GM12878 (cell line): Measurements from ENCODE around the gene MNT. TPM values are rescaled to one million over a fixed set of nuclear protein-coding genes. Genes with fewer than 3 reads are reported as not detected.
A peak's percentile ranks its signal among the peaks of the same experiment; 100 is the strongest.

Experiments used
- ATAC-seq: fragments of 200-7000 bp; cut with Tn5 transposase; 3 replicates; pipeline ENCODE4 v1.9.1; 2020; ENCODE audit warnings: mild to moderate bottlenecking, moderate library complexity
- BruUV-seq: library from RNA; stranded (reverse); fragments of 400-500 nt; replicated peaks from 2 replicates; lab custom pipeline; 2021; lab: Mats Ljungman, UMichigan
- CTCF ChIA-PET: fragments of 300-600 bp; sonication (Branson Sonifier 250); formaldehyde crosslinking; extraction: SDS; loops from one replicate; lab custom pipeline; 2021; ENCODE audit warnings: inconsistent platforms; lab: Yijun Ruan, JAX
- POLR2A ChIA-PET: fragments of 350-600 bp; formaldehyde crosslinking; extraction: SDS; loops from one replicate; lab custom pipeline; 2021; ENCODE audit warnings: inconsistent platforms; lab: Charles Lee
- RAD21 ChIA-PET: fragments of 300-600 bp; sonication (Branson Sonifier 250); formaldehyde crosslinking; loops from one replicate; lab custom pipeline; 2023; ENCODE audit warnings: antibody characterized with exemption; ENCODE audit not compliant: unreplicated experiment; lab: Charles Lee
- SMC1A ChIA-PET: fragments of 300-600 bp; sonication (Branson Sonifier 250); formaldehyde crosslinking; loops from one replicate; lab custom pipeline; 2023; ENCODE audit not compliant: unreplicated experiment, uncharacterized antibody; lab: Charles Lee
- DNase-seq: peaks from one replicate; pipeline ENCODE4 v3.0.0-alpha.2; 2011; ENCODE audit warnings: low read depth, low spot score
- FAIRE-seq: peaks from 3 replicates; lab custom pipeline; 2011; peaks lifted over from hg19 to GRCh38; lab: Jason Lieb, UNC
- H2AFZ ChIP-seq: 2 replicates; pipeline ENCODE4 v1.6.0; 2011; ENCODE audit warnings: low read depth, low read length, control low read depth; ENCODE audit not compliant: control insufficient read depth
- H3K27ac ChIP-seq: 2 replicates; pipeline ENCODE4 v1.5.1; 2011; ENCODE audit warnings: control low read depth; ENCODE audit not compliant: control insufficient read depth, insufficient read depth
- H3K27me3 ChIP-seq, 2 experiments: replicated peaks in 1 of 2; 2 replicates each; pipeline versions ENCODE4 v1.6.0 to v1.6.1; 2011; ENCODE audit warnings: low read length in 1 of 2; ENCODE audit not compliant: control insufficient read depth in 2 of 2, insufficient read depth in 2 of 2
- H3K36me3 ChIP-seq, 2 experiments: 2 replicates each; pipeline ENCODE4 v1.5.1; 2011; ENCODE audit warnings: low read length in 1 of 2; ENCODE audit not compliant: control insufficient read depth in 2 of 2, insufficient read depth in 2 of 2
- H3K4me1 ChIP-seq: 2 replicates; pipeline ENCODE4 v1.6.1; 2011; ENCODE audit warnings: mild to moderate bottlenecking, low read length, moderate library complexity, mixed read lengths; ENCODE audit not compliant: control insufficient read depth, insufficient read depth
- H3K4me2 ChIP-seq: 2 replicates; pipeline ENCODE4 v1.6.0; 2011; ENCODE audit warnings: control low read depth; ENCODE audit not compliant: control insufficient read depth, insufficient read depth
- H3K4me3 ChIP-seq: fragments of 200-600 bp; sonication (generic); 2 replicates; pipeline ENCODE4 v1.5.1; 2016
- H3K79me2 ChIP-seq: 2 replicates; pipeline ENCODE4 v1.6.0; 2011; ENCODE audit warnings: low read length; ENCODE audit not compliant: control insufficient read depth, insufficient read depth
- H3K9ac ChIP-seq: 2 replicates; pipeline ENCODE4 v1.8.0; 2011; ENCODE audit warnings: low read length, control low read depth, mixed read lengths; ENCODE audit not compliant: control insufficient read depth, insufficient read depth
- H3K9me3 ChIP-seq: replicated peaks from 3 replicates; pipeline ENCODE4 v1.5.1; 2011; ENCODE audit warnings: mild to moderate bottlenecking, low read length; ENCODE audit not compliant: control insufficient read depth, insufficient read depth
- H4K20me1 ChIP-seq: 2 replicates; pipeline ENCODE4 v1.6.0; 2011; ENCODE audit not compliant: control insufficient read depth, insufficient read depth
- BHLHE40 ChIP-seq, 2 experiments: fragments of 450-650 bp in 1 of 2; IDR thresholded peaks; 2 replicates each; pipeline ENCODE4 v1.6.1; 2011 to 2017; ENCODE audit warnings: low read depth in 2 of 2, borderline replicate concordance in 1 of 2, improper control_type of control experiment in 1 of 2, low read length in 1 of 2, mild to moderate bottlenecking in 1 of 2
- CHD1 ChIP-seq: IDR thresholded peaks from 2 replicates; pipeline ENCODE4 v1.6.1; 2012; ENCODE audit warnings: low read depth, low read length, improper control_type of control experiment
- E2F4 ChIP-seq: IDR thresholded peaks from 2 replicates; pipeline ENCODE4 v1.6.1; 2012; ENCODE audit warnings: low read depth, low read length, improper control_type of control experiment
- NFIC ChIP-seq: IDR thresholded peaks from 2 replicates; pipeline ENCODE4 v1.6.1; 2012; ENCODE audit warnings: low read depth, mild to moderate bottlenecking, inconsistent platforms, low read length, moderate library complexity
- NR2C1 ChIP-seq: fragments of 450-650 bp; IDR thresholded peaks from 2 replicates; pipeline ENCODE4 v1.6.1; 2017; ENCODE audit warnings: antibody characterized with exemption, mild to moderate bottlenecking, moderate library complexity
- POLR2A ChIP-seq: IDR thresholded peaks from 2 replicates; pipeline ENCODE4 v1.6.1; 2011; ENCODE audit warnings: low read depth, mild to moderate bottlenecking, low read length
- TBL1XR1 ChIP-seq: IDR thresholded peaks from 2 replicates; pipeline ENCODE4 v1.6.1; 2012; ENCODE audit warnings: low read depth, low read length, improper control_type of control experiment
- WGBS: methylation state at CpG from one replicate; pipeline ENCODE4 v1.1.6; 2016; ENCODE audit warnings: low lambda C conversion rate; ENCODE audit not compliant: insufficient replicate concordance, insufficient coverage; ENCODE audit errors: missing lambda C conversion rate; 5-methylcytosine and 5-hydroxymethylcytosine counted together
- in situ Hi-C: fragments of 300-500 bp; cut with MboI; formaldehyde crosslinking; loops from 9 replicates; pipeline ENCODE4 v1.14.3; 2018; ENCODE audit warnings: mixed read lengths
- intact Hi-C: fragments of 100-400 bp; cut with micrococcal nuclease; formaldehyde crosslinking; loops from one replicate; pipeline ENCODE4 v1.14.2; 2022; ENCODE audit not compliant: unreplicated experiment
- polyA plus RNA-seq, 11 experiments: library from polyadenylated mRNA; depleted of rRNA in 4 of 11; unstranded in 6 of 11; stranded (reverse) in 5 of 11; fragments of >200 nt; fragmentation: Nextera tagmentation in 4 of 11; fragmentation: Illumina TruSeq in 1 of 11; extraction: Ambion mirVana in 4 of 11; extraction: Trizol in 1 of 11; gene quantifications; 1 replicate in 1 of 11; 2 replicates in 10 of 11; pipeline versions ENCODE4 v1.2.1 to v1.2.3, GENCODE V29; 2011 to 2016; ENCODE audit warnings: inconsistent platforms in 2 of 11, missing spikeins in 2 of 11, low read depth in 1 of 11
- total RNA-seq, 4 experiments: library from RNA; depleted of rRNA in 3 of 4; stranded (reverse); fragments of >200 nt in 3 of 4; fragmentation: Illumina TruSeq in 1 of 4; extraction: Trizol in 1 of 4; gene quantifications; 2 replicates each; pipeline versions ENCODE4 v1.2.1 to v1.2.3, GENCODE V29; 2013 to 2021
- TF ChIP-seq, protein P1 (sequence below): fragments of 450-650 bp; IDR thresholded peaks from 2 replicates; pipeline ENCODE4 v1.6.1; 2017; ENCODE audit warnings: mild to moderate bottlenecking, moderate library complexity

The MNT gene
- total and polyA plus RNA-seq, 10 of the 15 experiments (the other 5 are each of a cell fraction or from before 2014, with no cell fraction given) = 0.31 to 15.9 (median 3.8) TPM

DNA sequence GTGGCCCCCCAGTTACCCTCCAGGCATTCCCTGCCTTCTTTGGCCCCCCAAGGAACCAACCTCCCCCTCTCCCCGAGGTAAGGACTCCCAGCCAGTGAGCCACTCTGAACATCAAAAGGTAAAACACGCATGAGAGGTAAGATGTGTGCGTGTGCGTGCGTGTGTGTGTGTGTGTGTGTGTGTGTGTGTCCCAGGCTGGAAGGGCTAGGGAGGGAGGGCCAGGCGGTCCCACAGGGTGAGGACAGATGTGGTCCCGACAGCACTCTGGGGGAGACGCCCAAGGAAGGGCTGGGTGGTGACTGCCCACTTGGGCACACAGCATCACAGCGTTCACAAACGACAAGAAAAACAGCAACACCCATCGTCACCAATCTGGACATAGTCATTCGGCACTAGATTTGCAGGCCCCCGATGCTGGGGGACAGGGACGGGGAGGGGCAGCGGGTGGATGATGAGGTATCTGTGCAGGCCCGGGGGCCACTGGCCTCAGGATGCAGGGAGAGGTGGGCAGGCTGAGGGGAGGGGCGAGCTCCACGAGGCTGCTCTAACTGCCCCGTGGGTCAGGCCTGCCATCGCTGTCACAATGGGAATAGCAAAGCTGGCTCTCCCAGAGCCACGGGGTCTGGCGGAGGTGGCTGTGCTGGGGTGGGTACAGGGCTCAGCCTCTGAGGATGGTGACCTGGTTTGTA lies 16.3 kb downstream of the MNT start:
- intact Hi-C loops = no loop called here
- SMC1A ChIA-PET = interaction anchor here (10.7 kb wide), 1 partner anchor 31 kb away, joined by 364 read pairs; no protein-coding TSS in a partner anchor
- Histone ChIP-seq H3K4me3 (no peak overlapping the region), H3K27me3 (no peaks in the 10 kb centered on the region), H2AFZ (no peak overlapping the region), H3K36me3 (peaks cover 0 to 7% of the 10 kb centered on the region in 2 experiments; a peak in 3 of 4 replicates), H3K4me1 (no peaks in the 10 kb centered on the region), H3K9me3 (no peaks in the 10 kb centered on the region), H4K20me1 (no peaks in the 10 kb centered on the region), H3K9ac (no peak overlapping the region), H3K79me2 (no peaks in the 10 kb centered on the region), H3K4me2 (no peak overlapping the region), H3K27ac (no peak overlapping the region)
- POLR2A ChIA-PET = interaction anchor here (0.8 kb wide), 1 partner anchor 41 kb away, joined by 3 read pairs; no protein-coding TSS in a partner anchor
- RAD21 ChIA-PET = interaction anchor here (0.8 to 7.5 kb wide), 2 partner anchors 30 to 332 kb away, joined by 3 to 376 read pairs; no protein-coding TSS in a partner anchor
- DNase-seq = no peak
- in situ Hi-C loops = no loop called here
- no TSS peak for BruUV-seq
- no peak for FAIRE-seq
- CTCF ChIA-PET = interaction anchor here (2.8 to 12.3 kb wide), 3 partner anchors 8 to 30 kb away, joined by 73 to 597 read pairs (median 105); partner anchors contain the start of gene MNT
- WGBS = 81% methylated on average over 20 of the region's 22 CpGs
- TF ChIP-seq TBL1XR1 (no peak), NFIC (no peak), BHLHE40 (IDR thresholded peaks at IDR 0.05; ENCODE audit: borderline replicate concordance in 1 of 2, low read depth in 2 of 2, low read length in 1 of 2) (no peak), CHD1 (no peak), POLR2A (0 out of 2 replicates have a peak, but pooled peaks have one; percentile 51), E2F4 (no peak), NR2C1 (no peak)
- TF ChIP-seq, protein P1, sequence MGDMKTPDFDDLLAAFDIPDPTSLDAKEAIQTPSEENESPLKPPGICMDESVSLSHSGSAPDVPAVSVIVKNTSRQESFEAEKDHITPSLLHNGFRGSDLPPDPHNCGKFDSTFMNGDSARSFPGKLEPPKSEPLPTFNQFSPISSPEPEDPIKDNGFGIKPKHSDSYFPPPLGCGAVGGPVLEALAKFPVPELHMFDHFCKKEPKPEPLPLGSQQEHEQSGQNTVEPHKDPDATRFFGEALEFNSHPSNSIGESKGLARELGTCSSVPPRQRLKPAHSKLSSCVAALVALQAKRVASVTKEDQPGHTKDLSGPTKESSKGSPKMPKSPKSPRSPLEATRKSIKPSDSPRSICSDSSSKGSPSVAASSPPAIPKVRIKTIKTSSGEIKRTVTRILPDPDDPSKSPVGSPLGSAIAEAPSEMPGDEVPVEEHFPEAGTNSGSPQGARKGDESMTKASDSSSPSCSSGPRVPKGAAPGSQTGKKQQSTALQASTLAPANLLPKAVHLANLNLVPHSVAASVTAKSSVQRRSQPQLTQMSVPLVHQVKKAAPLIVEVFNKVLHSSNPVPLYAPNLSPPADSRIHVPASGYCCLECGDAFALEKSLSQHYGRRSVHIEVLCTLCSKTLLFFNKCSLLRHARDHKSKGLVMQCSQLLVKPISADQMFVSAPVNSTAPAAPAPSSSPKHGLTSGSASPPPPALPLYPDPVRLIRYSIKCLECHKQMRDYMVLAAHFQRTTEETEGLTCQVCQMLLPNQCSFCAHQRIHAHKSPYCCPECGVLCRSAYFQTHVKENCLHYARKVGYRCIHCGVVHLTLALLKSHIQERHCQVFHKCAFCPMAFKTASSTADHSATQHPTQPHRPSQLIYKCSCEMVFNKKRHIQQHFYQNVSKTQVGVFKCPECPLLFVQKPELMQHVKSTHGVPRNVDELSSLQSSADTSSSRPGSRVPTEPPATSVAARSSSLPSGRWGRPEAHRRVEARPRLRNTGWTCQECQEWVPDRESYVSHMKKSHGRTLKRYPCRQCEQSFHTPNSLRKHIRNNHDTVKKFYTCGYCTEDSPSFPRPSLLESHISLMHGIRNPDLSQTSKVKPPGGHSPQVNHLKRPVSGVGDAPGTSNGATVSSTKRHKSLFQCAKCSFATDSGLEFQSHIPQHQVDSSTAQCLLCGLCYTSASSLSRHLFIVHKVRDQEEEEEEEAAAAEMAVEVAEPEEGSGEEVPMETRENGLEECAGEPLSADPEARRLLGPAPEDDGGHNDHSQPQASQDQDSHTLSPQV = no peak
- ATAC-seq = no peak
